ENCODE results near the gene FARP1.

DNA sequence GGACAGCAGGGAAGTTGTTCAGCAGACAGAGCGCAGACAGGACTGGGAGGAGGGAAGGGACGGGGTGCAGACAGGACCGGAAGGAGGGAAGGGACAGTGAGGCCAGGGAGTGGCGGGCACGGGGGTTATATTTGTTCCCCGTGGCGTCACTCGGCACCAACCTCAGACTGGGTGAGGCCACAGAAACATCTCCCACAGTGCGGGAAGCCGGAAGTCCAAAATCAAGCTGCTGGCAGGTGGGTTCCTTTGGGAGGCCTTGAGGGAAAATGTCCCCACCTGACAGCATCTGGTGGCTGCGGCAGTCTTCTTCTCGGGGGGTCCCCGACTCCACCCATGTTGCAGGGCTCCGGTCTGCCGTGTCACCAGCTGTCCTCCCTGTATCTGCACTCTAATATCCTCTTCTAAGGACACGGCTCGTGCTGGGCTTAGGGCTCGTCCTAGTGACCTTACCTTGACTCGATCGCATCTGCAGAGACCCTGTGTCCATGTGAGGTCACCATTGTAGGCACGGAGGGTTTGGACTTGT, 301.0 kb downstream of the FARP1 start:
- TF ChIP-seq CTCF (IDR thresholded peaks at IDR 0.05) = no peak
- no peak for TF ChIP-seq POLR2AphosphoS5 (IDR thresholded peaks at IDR 0.05; ENCODE audit: insufficient read depth in 1 of 2, low read depth in 1 of 2)
